Left colon (tissue), 2 donors: ENCODE data around the gene GARIN3. TPM values are rescaled to one million over a fixed set of nuclear protein-coding genes. Genes with fewer than 3 reads are reported as not detected.
"Not testable (repeated sequence)": the region's sequence is repeated elsewhere in the genome, so short reads cannot be mapped to it uniquely, and the experiment has no call there.

ENCODE experiments used
- ATAC-seq: fragments of 200-7000 bp; cut with Tn5 transposase; one replicate; pipeline ENCODE4 v1.9.1; 2020; ENCODE audit warnings: mild to moderate bottlenecking, moderate library complexity
- DNase-seq, 2 donors: peaks; one replicate each; pipeline ENCODE4 v3.0.0-alpha.2; 2020
- intact Hi-C, 2 donors: fragments of 100-400 bp; cut with DNase I in 1 of 2; cut with micrococcal nuclease in 1 of 2; formaldehyde crosslinking; loops; one replicate each; pipeline versions ENCODE4 v1.11.2 to v1.14.0; 2022; cut with DNase I, micrococcal nuclease
- total RNA-seq, 2 donors: library from RNA; stranded (reverse); fragmentation: NEBNext Ultra II Directional; extraction: Animal tissue kit (Norgen Biotek cat#: 25700); gene quantifications; one replicate each; pipeline ENCODE4 v1.2.1, GENCODE V29; 2021
- donor health status: DM: no; HTN: no; CAD: no.
- donor health status: DM: yes; HTN: yes; CAD: no.

The GARIN3 gene
- total RNA-seq, 2 donors from 2014 or later: not detected

GRCh38 chr5:157187046-157187754 lies 21.1 kb upstream of the GARIN3 start:
- ATAC-seq: no peak
- intact Hi-C loops: no loop called here
- DNase-seq: no peak

GRCh38 chr5:157186309-157187045 lies 20.4 kb upstream of the GARIN3 start:
- intact Hi-C loops: no loop called here
- DNase-seq (no peak), ATAC-seq (no peak)

- intact Hi-C loops, DNase-seq, ATAC-seq: not testable (repeated sequence)
Observed at GRCh38 chr5:157185122-157185521, 19.1 kb upstream of the GARIN3 start.

- no peak for ATAC-seq
- intact Hi-C loops: no loop called here
- no peak for DNase-seq
Observed at GRCh38 chr5:157184117-157184670, 18.1 kb upstream of the GARIN3 start.

- no peak for ATAC-seq
- DNase-seq: no peak
- intact Hi-C loops: no loop called here
Observed at GRCh38 chr5:157182143-157182757, 16.2 kb upstream of the GARIN3 start.

- intact Hi-C loops: no loop called here
- ATAC-seq (no peak), DNase-seq (no peak)
Observed at GRCh38 chr5:157180374-157181264, 14.6 kb upstream of the GARIN3 start, which contains the start of gene ITK. Gene ITK, plus strand, starts transcription at chr5:157180840. Its CDS starts 138 bp downstream, at chr5:157180978.

- intact Hi-C loops: no loop called here
- ATAC-seq: no peak
- DNase-seq: no peak
Observed at GRCh38 chr5:157178966-157179365, 12.9 kb upstream of the GARIN3 start.

GRCh38 chr5:157177953-157178352 lies 11.9 kb upstream of the GARIN3 start:
- ATAC-seq: no peak

GRCh38 chr5:157175071-157175612 lies 9.1 kb upstream of the GARIN3 start:
- intact Hi-C loops: no loop called here
- no peak for ATAC-seq
- no peak for DNase-seq

More at GRCh38 chr5:157177953-157178352, 11.9 kb upstream of the GARIN3 start:
- no peak for DNase-seq
- intact Hi-C loops: no loop called here

GRCh38 chr5:157172403-157172802 lies 6.3 kb upstream of the GARIN3 start:
- ATAC-seq (no peak), DNase-seq (no peak)
- intact Hi-C loops: no loop called here

- intact Hi-C loops: no loop called here
- ATAC-seq (no peak), DNase-seq (no peak)
Observed at GRCh38 chr5:157168286-157168685, 2.2 kb upstream of the GARIN3 start.

GRCh38 chr5:157167214-157167621 lies 1.2 kb upstream of the GARIN3 start:
- ATAC-seq: no peak
- no peak for DNase-seq
- intact Hi-C loops: no loop called here

GRCh38 chr5:157165668-157166067 lies 396 bp downstream of the GARIN3 start:
- no peak for DNase-seq
- ATAC-seq: no peak
- intact Hi-C loops: no loop called here

GRCh38 chr5:157165261-157165660 lies 803 bp downstream of the GARIN3 start:
- intact Hi-C loops: no loop called here
- DNase-seq (no peak), ATAC-seq (no peak)

GRCh38 chr5:157164521-157164920 lies 1.5 kb downstream of the GARIN3 start:
- no peak for DNase-seq
- intact Hi-C loops: no loop called here
- ATAC-seq: no peak

GRCh38 chr5:157162919-157163510 lies 3.0 kb downstream of the GARIN3 start:
- DNase-seq: no peak
- no peak for ATAC-seq
- intact Hi-C loops: no loop called here

- DNase-seq (no peak), ATAC-seq (no peak)
- intact Hi-C loops: no loop called here
Observed at GRCh38 chr5:157161996-157162395, 4.1 kb downstream of the GARIN3 start.

- DNase-seq: no peak
- no peak for ATAC-seq
- intact Hi-C loops: no loop called here
Observed at GRCh38 chr5:157160001-157160400, 6.1 kb downstream of the GARIN3 start.
